PC-3 (cell line): ENCODE measurements around the gene ZNF407. TPM values are rescaled to one million over a fixed set of nuclear protein-coding genes. Genes with fewer than 3 reads are reported as not detected.

Experiments
- ATAC-seq: fragments of 200-7000 bp; cut with Tn5 transposase; 2 replicates; pipeline ENCODE4 v1.9.1; 2020; ENCODE audit warnings: mild to moderate bottlenecking, moderate library complexity
- BruUV-seq: library from RNA; stranded (reverse); fragments of 400-500 nt; replicated peaks from 2 replicates; lab custom pipeline; 2021; lab: Mats Ljungman, UMichigan
- CTCF ChIA-PET: fragments of 300-600 bp; sonication (Branson Sonifier 250); formaldehyde crosslinking; loops from one replicate; lab custom pipeline; 2022; ENCODE audit warnings: antibody characterized with exemption; lab: Charles Lee
- POLR2A ChIA-PET: fragments of 300-600 bp; sonication (Branson Sonifier 250); formaldehyde crosslinking; loops from one replicate; lab custom pipeline; 2022; ENCODE audit warnings: antibody characterized with exemption; ENCODE audit not compliant: unreplicated experiment; lab: Charles Lee
- DNase-seq: peaks from one replicate; pipeline ENCODE4 v3.0.0-alpha.2; 2015
- H2AFZ ChIP-seq: fragments of 300-600 bp; sonication (generic); 2 replicates; pipeline ENCODE4 v1.6.0; 2016; ENCODE audit warnings: antibody characterized with exemption, low read length
- H3F3A ChIP-seq: fragments of 300-600 bp; sonication (generic); one replicate; pipeline ENCODE4 v1.6.0; 2017; ENCODE audit warnings: antibody characterized with exemption, low read length, control low read depth, mild to moderate bottlenecking; ENCODE audit not compliant: unreplicated experiment
- H3K27ac ChIP-seq: fragments of 300-600 bp; sonication (generic); 2 replicates; pipeline ENCODE4 v1.5.1; 2016; ENCODE audit warnings: mild to moderate bottlenecking, low read length
- H3K27me3 ChIP-seq: fragments of 300-600 bp; sonication (generic); 2 replicates; pipeline ENCODE4 v1.6.1; 2016; ENCODE audit warnings: low read length, mixed read lengths
- H3K36me3 ChIP-seq: fragments of 300-600 bp; sonication (generic); 2 replicates; pipeline ENCODE4 v1.6.1; 2016; ENCODE audit warnings: low read depth, mixed run types, low read length, mixed read lengths
- H3K4me1 ChIP-seq: fragments of 300-600 bp; sonication (generic); 2 replicates; pipeline ENCODE4 v1.5.1; 2016; ENCODE audit warnings: low read length; ENCODE audit not compliant: insufficient read depth
- H3K4me2 ChIP-seq: fragments of 300-600 bp; sonication (generic); 2 replicates; pipeline ENCODE4 v1.6.0; 2016; ENCODE audit warnings: low read length
- H3K4me3 ChIP-seq: fragments of 300-600 bp; sonication (generic); 2 replicates; pipeline ENCODE4 v1.5.1; 2016; ENCODE audit warnings: mild to moderate bottlenecking, low read length, mixed read lengths
- H3K79me2 ChIP-seq: fragments of 300-600 bp; sonication (generic); 2 replicates; pipeline ENCODE4 v1.6.1; 2017; ENCODE audit warnings: low read length, mixed read lengths
- H3K9ac ChIP-seq: fragments of 300-600 bp; sonication (generic); 2 replicates; pipeline ENCODE4 v1.6.0; 2016; ENCODE audit warnings: mild to moderate bottlenecking, low read length
- H3K9me2 ChIP-seq: fragments of 300-600 bp; sonication (generic); replicated peaks from 2 replicates; pipeline ENCODE4 v1.6.1; 2016; ENCODE audit warnings: mixed run types, low read length, mixed read lengths
- H3K9me3 ChIP-seq: fragments of 300-600 bp; sonication (generic); 2 replicates; pipeline ENCODE4 v1.6.1; 2016; ENCODE audit warnings: low read length, mixed read lengths
- H4K20me1 ChIP-seq: fragments of 300-600 bp; sonication (generic); 2 replicates; pipeline ENCODE4 v1.6.1; 2016; ENCODE audit warnings: low read length, mixed read lengths
- CTCF ChIP-seq: fragments of 300-600 bp; sonication (generic); conservative IDR thresholded peaks from 2 replicates; pipeline ENCODE4 v1.5.1; 2017; ENCODE audit warnings: antibody characterized with exemption, low read depth, mild to moderate bottlenecking, low read length
- EZH2 ChIP-seq: fragments of 300-600 bp; sonication (generic); IDR thresholded peaks from one replicate; pipeline ENCODE4 v1.6.1; 2017; ENCODE audit warnings: antibody characterized with exemption, mild to moderate bottlenecking, low read length; ENCODE audit not compliant: unreplicated experiment
- EZH2phosphoT487 ChIP-seq: fragments of 300-600 bp; sonication (generic); IDR thresholded peaks from 2 replicates; pipeline ENCODE4 v1.6.1; 2018; ENCODE audit warnings: mild to moderate bottlenecking, antibody characterized with exemption, low read length, borderline replicate concordance
- intact Hi-C: fragments of 100-400 bp; cut with micrococcal nuclease; formaldehyde crosslinking; loops from 2 replicates; pipeline ENCODE4 v1.9.0; 2023
- total RNA-seq: library from RNA; depleted of rRNA; stranded (reverse); fragments of >200 nt; gene quantifications from 2 replicates; pipeline ENCODE4 v1.2.3, GENCODE V29; 2014; rRNA removed

ZNF407 gene
- total RNA-seq, 1 experiment from 2014 or later, result 9.3 TPM

GRCh38 chr18:75112186-75113096, 514.8 kb downstream of the ZNF407 start:
- no peaks in the 10 kb centered on the region for H3F3A ChIP-seq
- no peaks in the 10 kb centered on the region for H3K36me3 ChIP-seq
- ATAC-seq (no peak), DNase-seq (no peak)
- no peak overlapping the region for H3K4me2 ChIP-seq
- no peak overlapping the region for H2AFZ ChIP-seq
- intact Hi-C loops, result no loop called here
- H3K27ac ChIP-seq, result no peak overlapping the region
- ChIA-PET POLR2A (no interaction called here), CTCF (no interaction called here)
- H3K9me3 ChIP-seq, result no peaks in the 10 kb centered on the region
- no TSS peak for BruUV-seq
- no peaks in the 10 kb centered on the region for H3K9me2 ChIP-seq
- no peaks in the 10 kb centered on the region for H4K20me1 ChIP-seq
- peaks cover 10% of the 10 kb centered on the region for H3K27me3 ChIP-seq
- no peak overlapping the region for H3K9ac ChIP-seq
- H3K4me1 ChIP-seq, result peaks cover 6% of the 10 kb centered on the region; the same call in 1 of the 2 replicates
- H3K79me2 ChIP-seq, result no peaks in the 10 kb centered on the region
- no peak for TF ChIP-seq EZH2phosphoT487
- no peak for TF ChIP-seq CTCF
- TF ChIP-seq EZH2, result no peak
- H3K4me3 ChIP-seq, result no peak overlapping the region

- H3K9me2 ChIP-seq, result no peaks in the 10 kb centered on the region
- no peaks in the 10 kb centered on the region for H3K36me3 ChIP-seq
- H3F3A ChIP-seq, result no peaks in the 10 kb centered on the region
- no peak overlapping the region for H3K4me3 ChIP-seq
- H3K9me3 ChIP-seq, result no peaks in the 10 kb centered on the region
- POLR2A ChIA-PET, result no interaction called here
- no peaks in the 10 kb centered on the region for H3K79me2 ChIP-seq
- BruUV-seq, result no TSS peak
- TF ChIP-seq EZH2phosphoT487, result no peak
- peaks cover 6% of the 10 kb centered on the region; the same call in 1 of the 2 replicates for H3K4me1 ChIP-seq
- ATAC-seq (no peak), DNase-seq (no peak)
- H3K27ac ChIP-seq, result no peak overlapping the region
- no peak overlapping the region for H2AFZ ChIP-seq
- CTCF ChIA-PET, result no interaction called here
- H4K20me1 ChIP-seq, result no peaks in the 10 kb centered on the region
- intact Hi-C loops, result no loop called here
- H3K4me2 ChIP-seq, result no peak overlapping the region
- peaks cover 5% of the 10 kb centered on the region; the same call in 1 of the 2 replicates for H3K27me3 ChIP-seq
- H3K9ac ChIP-seq, result no peak overlapping the region
These were observed 515.8 kb downstream of the ZNF407 start for GRCh38 chr18:75113455-75113854.

- BruUV-seq, result no TSS peak
- H4K20me1 ChIP-seq, result no peaks in the 10 kb centered on the region
- DNase-seq (no peak), ATAC-seq (no peak)
- no peaks in the 10 kb centered on the region for H3K9me2 ChIP-seq
- no peaks in the 10 kb centered on the region for H3K36me3 ChIP-seq
- peaks cover 6% of the 10 kb centered on the region; the same call in 1 of the 2 replicates for H3K4me1 ChIP-seq
- POLR2A ChIA-PET, result no interaction called here
- no peaks in the 10 kb centered on the region for H3K9me3 ChIP-seq
- peaks cover 5% of the 10 kb centered on the region; the same call in 1 of the 2 replicates for H3K27me3 ChIP-seq
- no peak overlapping the region for H3K9ac ChIP-seq
- CTCF ChIA-PET, result no interaction called here
- H3K4me2 ChIP-seq, result no peak overlapping the region
- TF ChIP-seq EZH2 (no peak), EZH2phosphoT487 (no peak), CTCF (no peak)
- no peak overlapping the region for H2AFZ ChIP-seq
- H3F3A ChIP-seq, result no peaks in the 10 kb centered on the region
- no peak overlapping the region for H3K4me3 ChIP-seq
- intact Hi-C loops, result no loop called here
- H3K79me2 ChIP-seq, result no peaks in the 10 kb centered on the region
- H3K27ac ChIP-seq, result no peak overlapping the region
These were observed 516.6 kb downstream of the ZNF407 start for GRCh38 chr18:75114231-75114764.

Other genes with a start within 250 kb of the ZNF407 start
- not detected in 2 replicates for gene DIPK1C, start 140.6 kb upstream of the ZNF407 start, total RNA-seq
- 50.0 and 57.6 TPM in 2 replicates for gene CNDP2, start 101.5 kb upstream of the ZNF407 start, total RNA-seq
- not detected in 2 replicates for gene CNDP1, start 63.4 kb upstream of the ZNF407 start, total RNA-seq